Hepatocyte (in vitro differentiated cells): ENCODE measurements around the gene C11orf86. TPM values are rescaled to one million over a fixed set of nuclear protein-coding genes. Genes with fewer than 3 reads are reported as not detected.

Experiments used
- DNase-seq: peaks from one replicate; pipeline ENCODE4 v3.0.0-alpha.2; 2016; ENCODE audit warnings: low spot score
- H2AFZ ChIP-seq: fragments of 200-600 bp; sonication (generic); 2 replicates; pipeline ENCODE4 v1.6.0; 2016; ENCODE audit warnings: antibody characterized with exemption, mild to moderate bottlenecking
- H3K27ac ChIP-seq: fragments of 200-600 bp; sonication (generic); 2 replicates; pipeline ENCODE4 v1.5.1; 2016; ENCODE audit warnings: mild to moderate bottlenecking
- H3K27me3 ChIP-seq: fragments of 200-600 bp; sonication (generic); 2 replicates; pipeline ENCODE4 v1.6.1; 2016
- H3K36me3 ChIP-seq: fragments of 200-600 bp; sonication (generic); replicated peaks from 2 replicates; pipeline ENCODE4 v1.5.1; 2016; ENCODE audit warnings: low read depth; ENCODE audit not compliant: insufficient read depth
- H3K4me1 ChIP-seq: fragments of 200-600 bp; sonication (generic); 2 replicates; pipeline ENCODE4 v1.5.1; 2016; ENCODE audit warnings: mild to moderate bottlenecking, moderate library complexity; ENCODE audit not compliant: insufficient read depth
- H3K4me2 ChIP-seq: fragments of 200-600 bp; sonication (generic); 2 replicates; pipeline ENCODE4 v1.6.0; 2016
- H3K4me3 ChIP-seq: fragments of 200-600 bp; sonication (generic); 2 replicates; pipeline ENCODE4 v1.5.1; 2016; ENCODE audit warnings: mild to moderate bottlenecking
- H3K79me2 ChIP-seq: fragments of 200-600 bp; sonication (generic); 2 replicates; pipeline ENCODE4 v1.6.0; 2017; ENCODE audit warnings: mild to moderate bottlenecking
- H3K9me2 ChIP-seq: fragments of 200-600 bp; sonication (generic); replicated peaks from 2 replicates; pipeline ENCODE4 v1.6.0; 2017; ENCODE audit warnings: mild to moderate bottlenecking; ENCODE audit not compliant: insufficient read depth
- H3K9me3 ChIP-seq: fragments of 200-600 bp; sonication (generic); 2 replicates; pipeline ENCODE4 v1.5.1; 2016; ENCODE audit warnings: low read depth, mild to moderate bottlenecking
- H4K20me1 ChIP-seq: fragments of 200-600 bp; sonication (generic); 2 replicates; pipeline ENCODE4 v1.6.0; 2016; ENCODE audit warnings: mild to moderate bottlenecking; ENCODE audit not compliant: insufficient read depth, poor library complexity, severe bottlenecking
- EZH2 ChIP-seq: fragments of 200-600 bp; sonication (generic); IDR thresholded peaks from 2 replicates; pipeline ENCODE4 v1.6.1; 2016; ENCODE audit warnings: antibody characterized with exemption, mild to moderate bottlenecking, borderline replicate concordance
- EZH2phosphoT487 ChIP-seq: fragments of 200-600 bp; sonication (generic); IDR thresholded peaks from one replicate; pipeline ENCODE4 v1.6.1; 2018; ENCODE audit warnings: antibody characterized with exemption, mild to moderate bottlenecking, low read depth, moderate library complexity; ENCODE audit not compliant: unreplicated experiment, severe bottlenecking
- WGBS: methylation state at CpG from one replicate; pipeline ENCODE4 v1.1.6; 2016; ENCODE audit warnings: low lambda C conversion rate; ENCODE audit errors: missing lambda C conversion rate; 5-methylcytosine and 5-hydroxymethylcytosine counted together
- polyA plus RNA-seq: library from polyadenylated mRNA; unstranded; fragments of >200 nt; fragmentation: Nextera tagmentation; extraction: Ambion mirVana; gene quantifications from 2 replicates; pipeline ENCODE4 v1.2.1, GENCODE V29; 2016
- total RNA-seq: library from RNA; depleted of rRNA; stranded (reverse); fragments of >200 nt; gene quantifications from 2 replicates; pipeline ENCODE4 v1.2.3, GENCODE V29; 2014
- TF ChIP-seq, protein P1 (sequence below): fragments of 200-600 bp; sonication (generic); IDR thresholded peaks from 2 replicates; pipeline ENCODE4 v1.5.1; 2016; ENCODE audit warnings: antibody characterized with exemption, mild to moderate bottlenecking; ENCODE audit not compliant: poor library complexity

C11orf86 gene
- total and polyA plus RNA-seq, 2 experiments from 2014 or later, result 1.5 to 2.6 TPM

DNA sequence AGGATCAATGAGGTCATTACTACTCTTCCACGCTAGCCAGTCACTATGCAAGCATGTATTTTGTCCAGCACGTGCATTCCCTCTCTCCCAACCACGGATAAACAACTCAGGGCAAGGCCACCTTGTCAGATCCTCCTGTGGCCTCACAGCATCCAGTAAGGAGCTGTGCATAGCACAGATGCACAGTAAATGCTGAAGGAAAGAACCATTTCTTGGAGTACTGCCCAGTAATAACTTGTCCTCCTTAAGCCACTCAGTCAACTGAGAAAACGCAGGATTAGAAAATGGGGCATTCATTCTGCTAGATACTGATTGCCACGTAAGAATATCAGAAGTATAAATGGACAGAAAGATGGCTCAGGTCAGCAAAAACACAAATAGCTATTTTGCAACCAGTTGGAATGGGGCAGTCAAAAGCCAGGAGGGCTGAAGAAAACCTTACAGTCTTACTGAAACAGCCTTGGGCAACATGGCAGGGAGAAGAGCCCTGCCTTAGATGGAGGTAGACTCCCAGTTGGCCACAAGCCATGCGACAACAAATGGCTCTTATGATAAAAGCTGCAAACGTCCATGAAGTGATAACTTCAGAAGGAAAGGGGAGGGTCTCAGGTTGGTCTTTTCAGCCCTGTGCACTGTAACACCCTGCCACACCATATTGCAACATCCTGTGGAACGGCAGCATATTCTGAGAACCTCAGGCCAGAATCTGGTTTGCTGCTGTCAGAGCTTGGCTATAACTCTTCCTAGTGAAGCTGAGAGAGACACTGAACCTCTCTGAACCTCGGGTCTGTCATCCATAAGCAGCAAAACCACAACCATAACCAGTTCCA is 39.9 kb upstream of the C11orf86 start:
- H3K27me3 ChIP-seq, result no peaks in the 10 kb centered on the region
- TF ChIP-seq, protein P1, sequence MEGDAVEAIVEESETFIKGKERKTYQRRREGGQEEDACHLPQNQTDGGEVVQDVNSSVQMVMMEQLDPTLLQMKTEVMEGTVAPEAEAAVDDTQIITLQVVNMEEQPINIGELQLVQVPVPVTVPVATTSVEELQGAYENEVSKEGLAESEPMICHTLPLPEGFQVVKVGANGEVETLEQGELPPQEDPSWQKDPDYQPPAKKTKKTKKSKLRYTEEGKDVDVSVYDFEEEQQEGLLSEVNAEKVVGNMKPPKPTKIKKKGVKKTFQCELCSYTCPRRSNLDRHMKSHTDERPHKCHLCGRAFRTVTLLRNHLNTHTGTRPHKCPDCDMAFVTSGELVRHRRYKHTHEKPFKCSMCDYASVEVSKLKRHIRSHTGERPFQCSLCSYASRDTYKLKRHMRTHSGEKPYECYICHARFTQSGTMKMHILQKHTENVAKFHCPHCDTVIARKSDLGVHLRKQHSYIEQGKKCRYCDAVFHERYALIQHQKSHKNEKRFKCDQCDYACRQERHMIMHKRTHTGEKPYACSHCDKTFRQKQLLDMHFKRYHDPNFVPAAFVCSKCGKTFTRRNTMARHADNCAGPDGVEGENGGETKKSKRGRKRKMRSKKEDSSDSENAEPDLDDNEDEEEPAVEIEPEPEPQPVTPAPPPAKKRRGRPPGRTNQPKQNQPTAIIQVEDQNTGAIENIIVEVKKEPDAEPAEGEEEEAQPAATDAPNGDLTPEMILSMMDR, result no peak
- TF ChIP-seq EZH2phosphoT487 (no peak), EZH2 (no peak)
- no peaks in the 10 kb centered on the region for H3K79me2 ChIP-seq
- H3K4me2 ChIP-seq, result no peak overlapping the region
- H4K20me1 ChIP-seq, result no peaks in the 10 kb centered on the region
- no peaks in the 10 kb centered on the region for H3K9me3 ChIP-seq
- peak; percentile 28 for DNase-seq
- peaks cover 7% of the 10 kb centered on the region for H3K4me1 ChIP-seq
- H2AFZ ChIP-seq, result no peak overlapping the region
- H3K9me2 ChIP-seq, result no peaks in the 10 kb centered on the region
- WGBS, result 74% methylated on average over 9 of the region's 9 CpGs
- no peaks in the 10 kb centered on the region for H3K36me3 ChIP-seq
- H3K4me3 ChIP-seq, result no peak overlapping the region
- peak overlapping the region; percentile 16 for H3K27ac ChIP-seq

DNA sequence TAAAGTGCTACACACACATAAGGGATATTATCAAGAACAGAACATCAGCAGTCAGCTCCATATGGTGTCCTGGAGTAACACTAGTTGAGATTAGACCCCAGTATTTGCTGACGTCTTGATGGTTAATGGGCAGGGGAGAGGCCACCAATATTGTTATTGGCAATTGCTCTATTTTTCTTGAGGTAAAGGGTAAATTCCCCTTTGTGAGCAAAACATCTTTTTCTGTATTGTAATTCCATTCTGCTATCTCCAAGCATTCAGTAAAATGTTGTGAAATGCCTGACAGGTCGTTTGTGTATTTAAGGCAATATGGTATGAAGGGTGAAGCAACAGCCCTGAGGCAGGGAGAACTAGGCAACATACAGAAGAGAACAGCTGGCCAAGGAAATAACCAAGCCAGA is 38.8 kb upstream of the C11orf86 start:
- Histone ChIP-seq H3K4me2 (no peak overlapping the region), H3K27ac (no peak overlapping the region), H3K27me3 (no peaks in the 10 kb centered on the region), H3K36me3 (no peaks in the 10 kb centered on the region), H4K20me1 (no peaks in the 10 kb centered on the region), H3K4me1 (peaks cover 7% of the 10 kb centered on the region), H3K4me3 (no peak overlapping the region), H3K9me3 (no peaks in the 10 kb centered on the region), H3K9me2 (no peaks in the 10 kb centered on the region), H3K79me2 (no peaks in the 10 kb centered on the region), H2AFZ (no peak overlapping the region)
- no peak for TF ChIP-seq EZH2phosphoT487
- TF ChIP-seq EZH2, result no peak
- TF ChIP-seq, protein P1, result no peak
- 62% methylated on average over 2 of the region's 2 CpGs for WGBS
- DNase-seq, result no peak

DNA sequence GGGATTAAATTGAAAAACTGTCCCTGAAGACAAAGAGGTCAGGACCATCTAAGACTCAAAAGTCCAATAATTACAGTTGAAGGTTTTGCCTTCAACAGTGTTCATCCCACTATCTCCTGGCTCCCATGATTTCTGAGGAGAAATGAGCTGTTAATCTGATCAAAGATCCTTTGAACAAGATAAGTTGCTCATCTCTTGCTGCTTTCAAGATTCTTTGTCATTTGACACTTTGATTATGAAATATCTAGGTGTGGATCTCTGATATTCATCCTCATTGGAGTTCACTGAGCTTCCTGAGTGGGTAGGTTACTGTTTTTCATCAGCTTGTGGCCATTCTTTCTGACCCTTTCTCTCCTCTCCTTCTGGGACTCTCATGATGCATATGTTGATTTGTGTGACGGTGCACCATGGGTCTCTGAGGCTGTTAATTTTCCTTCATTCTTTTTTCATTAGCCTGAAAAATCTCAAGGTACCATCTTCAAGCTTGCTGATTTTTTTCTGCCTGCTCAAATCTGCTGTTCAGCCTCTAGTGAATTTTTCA is 37.8 kb upstream of the C11orf86 start:
- 86% methylated on average over 1 of the region's 1 CpG for WGBS
- no peak overlapping the region for H3K4me3 ChIP-seq
- H3K27ac ChIP-seq, result no peak overlapping the region
- no peaks in the 10 kb centered on the region for H4K20me1 ChIP-seq
- peaks cover 4% of the 10 kb centered on the region for H3K4me1 ChIP-seq
- H3K79me2 ChIP-seq, result no peaks in the 10 kb centered on the region
- DNase-seq, result no peak
- TF ChIP-seq EZH2 (no peak), EZH2phosphoT487 (no peak)
- TF ChIP-seq, protein P1, result no peak
- H3K27me3 ChIP-seq, result no peaks in the 10 kb centered on the region
- H3K9me3 ChIP-seq, result no peaks in the 10 kb centered on the region
- no peak overlapping the region for H3K4me2 ChIP-seq
- H2AFZ ChIP-seq, result no peak overlapping the region
- H3K9me2 ChIP-seq, result no peaks in the 10 kb centered on the region
- H3K36me3 ChIP-seq, result no peaks in the 10 kb centered on the region
